GM23338 (cell line): Measurements from ENCODE around the gene MGAT5. TPM values are rescaled to one million over a fixed set of nuclear protein-coding genes. Genes with fewer than 3 reads are reported as not detected.

Source experiments
- ATAC-seq: fragments of 200-7000 bp; cut with Tn5 transposase; 3 replicates; pipeline ENCODE4 v1.9.1; 2020
- DNase-seq: peaks from one replicate; pipeline ENCODE4 v3.0.0-alpha.2; 2015; ENCODE audit warnings: low spot score
- H2AFZ ChIP-seq: fragments of 200-600 bp; sonication (generic); 2 replicates; pipeline ENCODE4 v1.8.0; 2016; ENCODE audit warnings: antibody characterized with exemption, mild to moderate bottlenecking, moderate library complexity
- H3F3A ChIP-seq: fragments of 200-600 bp; sonication (generic); replicated peaks from 2 replicates; pipeline ENCODE4 v1.8.0; 2017; ENCODE audit warnings: antibody characterized with exemption, mixed run types, low read depth
- H3K27ac ChIP-seq: fragments of 200-600 bp; sonication (generic); 2 replicates; pipeline ENCODE4 v1.6.1; 2016; ENCODE audit warnings: low read depth
- H3K27me3 ChIP-seq: fragments of 200-600 bp; sonication (generic); 2 replicates; pipeline ENCODE4 v1.8.0; 2016; ENCODE audit warnings: mild to moderate bottlenecking, mixed run types, moderate library complexity; ENCODE audit not compliant: insufficient read depth
- H3K36me3 ChIP-seq: fragments of 200-600 bp; sonication (generic); 2 replicates; pipeline ENCODE4 v1.8.0; 2016; ENCODE audit warnings: mild to moderate bottlenecking; ENCODE audit not compliant: insufficient read depth
- H3K4me1 ChIP-seq: fragments of 200-600 bp; sonication (generic); 2 replicates; pipeline ENCODE4 v1.8.0; 2016; ENCODE audit warnings: mild to moderate bottlenecking, moderate library complexity; ENCODE audit not compliant: insufficient read depth
- H3K4me2 ChIP-seq: fragments of 200-600 bp; sonication (generic); 2 replicates; pipeline ENCODE4 v1.7.1; 2017; ENCODE audit warnings: mixed run types
- H3K4me3 ChIP-seq: fragments of 200-600 bp; sonication (generic); 2 replicates; pipeline ENCODE4 v1.6.1; 2016; ENCODE audit warnings: mixed run types
- H3K79me2 ChIP-seq: fragments of 200-600 bp; sonication (generic); replicated peaks from 2 replicates; pipeline ENCODE4 v1.8.0; 2017; ENCODE audit warnings: mild to moderate bottlenecking; ENCODE audit not compliant: insufficient read depth
- H3K9me2 ChIP-seq: fragments of 200-600 bp; sonication (generic); 2 replicates; pipeline ENCODE4 v1.8.0; 2017; ENCODE audit not compliant: insufficient read depth
- H4K20me1 ChIP-seq: fragments of 200-600 bp; sonication (generic); replicated peaks from 2 replicates; pipeline ENCODE4 v1.8.0; 2017; ENCODE audit warnings: mild to moderate bottlenecking; ENCODE audit not compliant: insufficient read depth
- H3K27ac Mint-ChIP-seq: 2 replicates; pipeline ENCODE4 v1.8.0; 2020; ENCODE audit warnings: inconsistent platforms, mild to moderate bottlenecking, moderate library complexity, mixed read lengths
- H3K27me3 Mint-ChIP-seq: 3 replicates; pipeline ENCODE4 v1.8.0; 2022; ENCODE audit warnings: low read depth, mild to moderate bottlenecking, moderate library complexity, mixed read lengths, inconsistent platforms; ENCODE audit not compliant: insufficient read depth, poor library complexity
- H3K36me3 Mint-ChIP-seq: 3 replicates; pipeline ENCODE4 v1.8.0; 2021; ENCODE audit warnings: low read depth, mild to moderate bottlenecking, inconsistent platforms, moderate library complexity, mixed read lengths
- H3K4me1 Mint-ChIP-seq: 3 replicates; pipeline ENCODE4 v1.8.0; 2020; ENCODE audit warnings: mild to moderate bottlenecking, inconsistent platforms, mixed read lengths
- H3K4me3 Mint-ChIP-seq: 3 replicates; pipeline ENCODE4 v1.8.0; 2021; ENCODE audit warnings: moderate library complexity, mild to moderate bottlenecking, inconsistent platforms, mixed read lengths
- H3K9me3 Mint-ChIP-seq: 3 replicates; pipeline ENCODE4 v1.8.0; 2020; ENCODE audit warnings: moderate library complexity, mild to moderate bottlenecking, inconsistent platforms, mixed read lengths
- CREB1 ChIP-seq: fragments of 250-450 bp; sonication (Bioruptor Pico); IDR thresholded peaks from 2 replicates; pipeline ENCODE4 v1.5.0; 2020; ENCODE audit warnings: low read depth, mild to moderate bottlenecking, moderate library complexity
- EZH2 ChIP-seq: fragments of 200-600 bp; sonication (generic); IDR thresholded peaks from one replicate; pipeline ENCODE4 v1.8.0; 2017; ENCODE audit warnings: antibody characterized with exemption, mild to moderate bottlenecking, low read depth; ENCODE audit not compliant: unreplicated experiment
- EZH2phosphoT487 ChIP-seq: fragments of 200-600 bp; sonication (generic); IDR thresholded peaks from one replicate; pipeline ENCODE4 v1.8.1; 2018; ENCODE audit warnings: antibody characterized with exemption; ENCODE audit not compliant: unreplicated experiment
- JUNB ChIP-seq: IDR thresholded peaks from one replicate; pipeline ENCODE4 v1.6.1; 2016; ENCODE audit warnings: antibody characterized with exemption; ENCODE audit not compliant: unreplicated experiment
- NANOG ChIP-seq: IDR thresholded peaks from 2 replicates; pipeline ENCODE4 v1.6.1; 2016; ENCODE audit warnings: antibody characterized with exemption, borderline replicate concordance
- POLR2AphosphoS5 ChIP-seq: IDR thresholded peaks from 2 replicates; pipeline ENCODE4 v1.6.1; 2016; ENCODE audit warnings: antibody characterized with exemption, low read depth
- STAT1 ChIP-seq: IDR thresholded peaks from one replicate; pipeline ENCODE4 v1.6.1; 2016; ENCODE audit warnings: antibody characterized with exemption; ENCODE audit not compliant: unreplicated experiment
- ZNF114 ChIP-seq: fragments of 250-450 bp; sonication (Bioruptor Pico); IDR thresholded peaks from 2 replicates; pipeline ENCODE4 v1.5.0; 2020; ENCODE audit warnings: mild to moderate bottlenecking, moderate library complexity
- ZNF331 ChIP-seq: fragments of 250-450 bp; sonication (Bioruptor Pico); IDR thresholded peaks from 2 replicates; pipeline ENCODE4 v1.5.0; 2020; ENCODE audit warnings: low read depth, mild to moderate bottlenecking, moderate library complexity
- polyA plus RNA-seq: library from polyadenylated mRNA; unstranded; fragments of >200 nt; fragmentation: Nextera tagmentation; extraction: Ambion mirVana; gene quantifications from 2 replicates; pipeline ENCODE4 v1.2.1, GENCODE V29; 2016
- total RNA-seq: library from RNA; depleted of rRNA; stranded (reverse); fragments of >200 nt; shearing (Covaris generic); gene quantifications from 2 replicates; pipeline ENCODE4 v1.2.3, GENCODE V29; 2014
- TF ChIP-seq, protein P1 (sequence below), 2 experiments: fragments of 200-600 bp in 1 of 2; sonication (generic) in 1 of 2; conservative IDR thresholded peaks; 2 replicates each; pipeline versions ENCODE4 v1.5.1 to v1.6.1; 2016 to 2017; ENCODE audit warnings: antibody characterized with exemption in 2 of 2, low read depth in 2 of 2, mild to moderate bottlenecking in 2 of 2, moderate library complexity in 1 of 2
- TF ChIP-seq, protein P2 (sequence below): fragments of 250-450 bp; sonication (Bioruptor Pico); IDR thresholded peaks from 2 replicates; pipeline ENCODE4 v1.5.0; 2020; ENCODE audit warnings: mild to moderate bottlenecking, moderate library complexity
- TF ChIP-seq, protein P3 (sequence below): IDR thresholded peaks from one replicate; pipeline ENCODE4 v1.6.1; 2018; ENCODE audit warnings: antibody characterized with exemption; ENCODE audit not compliant: unreplicated experiment
- TF ChIP-seq, protein P4 (sequence below): IDR thresholded peaks from 2 replicates; pipeline ENCODE4 v1.6.1; 2016; ENCODE audit warnings: antibody characterized with exemption

The MGAT5 gene
- total and polyA plus RNA-seq, 2 experiments from 2014 or later: 4.6 to 27.6 TPM

DNA sequence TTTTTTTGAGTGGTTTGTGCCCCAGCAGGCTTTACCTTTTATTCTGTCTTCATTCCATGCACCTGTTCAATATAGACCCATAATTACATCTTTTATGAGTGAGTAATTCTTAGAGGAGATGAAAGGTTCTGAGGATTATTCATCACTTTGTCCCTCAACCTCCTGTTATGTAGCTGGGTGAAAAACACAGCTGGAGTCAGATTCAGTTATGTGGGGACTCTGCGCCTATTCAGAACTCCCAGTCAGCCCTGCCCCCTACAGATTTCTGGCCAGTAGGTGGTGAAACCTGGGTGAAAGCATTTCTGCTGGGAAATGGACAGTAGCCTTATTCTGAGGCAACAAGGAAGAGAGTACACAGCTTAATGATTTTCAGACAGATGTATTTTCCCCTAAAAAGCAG lies 107.8 kb downstream of the MGAT5 start:
- peaks cover 15% of the 10 kb centered on the region; the same call in 2 of the 3 replicates for H3K4me1 Mint-ChIP-seq
- TF ChIP-seq EZH2 (no peak), JUNB (no peak), ZNF331 (no peak), POLR2AphosphoS5 (no peak), CREB1 (no peak), EZH2phosphoT487 (no peak), STAT1 (no peak), ZNF114 (CRISPR knock-in tag) (no peak), NANOG (no peak)
- TF ChIP-seq, protein P1, sequence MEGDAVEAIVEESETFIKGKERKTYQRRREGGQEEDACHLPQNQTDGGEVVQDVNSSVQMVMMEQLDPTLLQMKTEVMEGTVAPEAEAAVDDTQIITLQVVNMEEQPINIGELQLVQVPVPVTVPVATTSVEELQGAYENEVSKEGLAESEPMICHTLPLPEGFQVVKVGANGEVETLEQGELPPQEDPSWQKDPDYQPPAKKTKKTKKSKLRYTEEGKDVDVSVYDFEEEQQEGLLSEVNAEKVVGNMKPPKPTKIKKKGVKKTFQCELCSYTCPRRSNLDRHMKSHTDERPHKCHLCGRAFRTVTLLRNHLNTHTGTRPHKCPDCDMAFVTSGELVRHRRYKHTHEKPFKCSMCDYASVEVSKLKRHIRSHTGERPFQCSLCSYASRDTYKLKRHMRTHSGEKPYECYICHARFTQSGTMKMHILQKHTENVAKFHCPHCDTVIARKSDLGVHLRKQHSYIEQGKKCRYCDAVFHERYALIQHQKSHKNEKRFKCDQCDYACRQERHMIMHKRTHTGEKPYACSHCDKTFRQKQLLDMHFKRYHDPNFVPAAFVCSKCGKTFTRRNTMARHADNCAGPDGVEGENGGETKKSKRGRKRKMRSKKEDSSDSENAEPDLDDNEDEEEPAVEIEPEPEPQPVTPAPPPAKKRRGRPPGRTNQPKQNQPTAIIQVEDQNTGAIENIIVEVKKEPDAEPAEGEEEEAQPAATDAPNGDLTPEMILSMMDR (conservative IDR thresholded peaks at IDR 0.05; ENCODE audit: low read depth in 2 of 2): no peak
- TF ChIP-seq, protein P2, sequence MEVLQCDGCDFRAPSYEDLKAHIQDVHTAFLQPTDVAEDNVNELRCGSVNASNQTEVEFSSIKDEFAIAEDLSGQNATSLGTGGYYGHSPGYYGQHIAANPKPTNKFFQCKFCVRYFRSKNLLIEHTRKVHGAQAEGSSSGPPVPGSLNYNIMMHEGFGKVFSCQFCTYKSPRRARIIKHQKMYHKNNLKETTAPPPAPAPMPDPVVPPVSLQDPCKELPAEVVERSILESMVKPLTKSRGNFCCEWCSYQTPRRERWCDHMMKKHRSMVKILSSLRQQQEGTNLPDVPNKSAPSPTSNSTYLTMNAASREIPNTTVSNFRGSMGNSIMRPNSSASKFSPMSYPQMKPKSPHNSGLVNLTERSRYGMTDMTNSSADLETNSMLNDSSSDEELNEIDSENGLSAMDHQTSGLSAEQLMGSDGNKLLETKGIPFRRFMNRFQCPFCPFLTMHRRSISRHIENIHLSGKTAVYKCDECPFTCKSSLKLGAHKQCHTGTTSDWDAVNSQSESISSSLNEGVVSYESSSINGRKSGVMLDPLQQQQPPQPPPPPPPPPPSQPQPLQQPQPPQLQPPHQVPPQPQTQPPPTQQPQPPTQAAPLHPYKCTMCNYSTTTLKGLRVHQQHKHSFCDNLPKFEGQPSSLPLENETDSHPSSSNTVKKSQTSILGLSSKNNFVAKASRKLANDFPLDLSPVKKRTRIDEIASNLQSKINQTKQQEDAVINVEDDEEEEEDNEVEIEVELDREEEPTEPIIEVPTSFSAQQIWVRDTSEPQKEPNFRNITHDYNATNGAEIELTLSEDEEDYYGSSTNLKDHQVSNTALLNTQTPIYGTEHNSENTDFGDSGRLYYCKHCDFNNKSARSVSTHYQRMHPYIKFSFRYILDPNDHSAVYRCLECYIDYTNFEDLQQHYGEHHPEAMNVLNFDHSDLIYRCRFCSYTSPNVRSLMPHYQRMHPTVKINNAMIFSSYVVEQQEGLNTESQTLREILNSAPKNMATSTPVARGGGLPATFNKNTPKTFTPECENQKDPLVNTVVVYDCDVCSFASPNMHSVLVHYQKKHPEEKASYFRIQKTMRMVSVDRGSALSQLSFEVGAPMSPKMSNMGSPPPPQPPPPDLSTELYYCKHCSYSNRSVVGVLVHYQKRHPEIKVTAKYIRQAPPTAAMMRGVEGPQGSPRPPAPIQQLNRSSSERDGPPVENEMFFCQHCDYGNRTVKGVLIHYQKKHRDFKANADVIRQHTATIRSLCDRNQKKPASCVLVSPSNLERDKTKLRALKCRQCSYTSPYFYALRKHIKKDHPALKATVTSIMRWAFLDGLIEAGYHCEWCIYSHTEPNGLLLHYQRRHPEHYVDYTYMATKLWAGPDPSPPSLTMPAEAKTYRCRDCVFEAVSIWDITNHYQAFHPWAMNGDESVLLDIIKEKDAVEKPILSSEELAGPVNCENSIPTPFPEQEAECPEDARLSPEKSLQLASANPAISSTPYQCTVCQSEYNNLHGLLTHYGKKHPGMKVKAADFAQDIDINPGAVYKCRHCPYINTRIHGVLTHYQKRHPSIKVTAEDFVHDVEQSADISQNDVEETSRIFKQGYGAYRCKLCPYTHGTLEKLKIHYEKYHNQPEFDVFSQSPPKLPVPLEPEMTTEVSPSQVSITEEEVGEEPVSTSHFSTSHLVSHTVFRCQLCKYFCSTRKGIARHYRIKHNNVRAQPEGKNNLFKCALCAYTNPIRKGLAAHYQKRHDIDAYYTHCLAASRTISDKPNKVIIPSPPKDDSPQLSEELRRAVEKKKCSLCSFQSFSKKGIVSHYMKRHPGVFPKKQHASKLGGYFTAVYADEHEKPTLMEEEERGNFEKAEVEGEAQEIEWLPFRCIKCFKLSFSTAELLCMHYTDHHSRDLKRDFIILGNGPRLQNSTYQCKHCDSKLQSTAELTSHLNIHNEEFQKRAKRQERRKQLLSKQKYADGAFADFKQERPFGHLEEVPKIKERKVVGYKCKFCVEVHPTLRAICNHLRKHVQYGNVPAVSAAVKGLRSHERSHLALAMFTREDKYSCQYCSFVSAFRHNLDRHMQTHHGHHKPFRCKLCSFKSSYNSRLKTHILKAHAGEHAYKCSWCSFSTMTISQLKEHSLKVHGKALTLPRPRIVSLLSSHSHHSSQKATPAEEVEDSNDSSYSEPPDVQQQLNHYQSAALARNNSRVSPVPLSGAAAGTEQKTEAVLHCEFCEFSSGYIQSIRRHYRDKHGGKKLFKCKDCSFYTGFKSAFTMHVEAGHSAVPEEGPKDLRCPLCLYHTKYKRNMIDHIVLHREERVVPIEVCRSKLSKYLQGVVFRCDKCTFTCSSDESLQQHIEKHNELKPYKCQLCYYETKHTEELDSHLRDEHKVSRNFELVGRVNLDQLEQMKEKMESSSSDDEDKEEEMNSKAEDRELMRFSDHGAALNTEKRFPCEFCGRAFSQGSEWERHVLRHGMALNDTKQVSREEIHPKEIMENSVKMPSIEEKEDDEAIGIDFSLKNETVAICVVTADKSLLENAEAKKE (CRISPR knock-in tag): no peak
- TF ChIP-seq, protein P3, sequence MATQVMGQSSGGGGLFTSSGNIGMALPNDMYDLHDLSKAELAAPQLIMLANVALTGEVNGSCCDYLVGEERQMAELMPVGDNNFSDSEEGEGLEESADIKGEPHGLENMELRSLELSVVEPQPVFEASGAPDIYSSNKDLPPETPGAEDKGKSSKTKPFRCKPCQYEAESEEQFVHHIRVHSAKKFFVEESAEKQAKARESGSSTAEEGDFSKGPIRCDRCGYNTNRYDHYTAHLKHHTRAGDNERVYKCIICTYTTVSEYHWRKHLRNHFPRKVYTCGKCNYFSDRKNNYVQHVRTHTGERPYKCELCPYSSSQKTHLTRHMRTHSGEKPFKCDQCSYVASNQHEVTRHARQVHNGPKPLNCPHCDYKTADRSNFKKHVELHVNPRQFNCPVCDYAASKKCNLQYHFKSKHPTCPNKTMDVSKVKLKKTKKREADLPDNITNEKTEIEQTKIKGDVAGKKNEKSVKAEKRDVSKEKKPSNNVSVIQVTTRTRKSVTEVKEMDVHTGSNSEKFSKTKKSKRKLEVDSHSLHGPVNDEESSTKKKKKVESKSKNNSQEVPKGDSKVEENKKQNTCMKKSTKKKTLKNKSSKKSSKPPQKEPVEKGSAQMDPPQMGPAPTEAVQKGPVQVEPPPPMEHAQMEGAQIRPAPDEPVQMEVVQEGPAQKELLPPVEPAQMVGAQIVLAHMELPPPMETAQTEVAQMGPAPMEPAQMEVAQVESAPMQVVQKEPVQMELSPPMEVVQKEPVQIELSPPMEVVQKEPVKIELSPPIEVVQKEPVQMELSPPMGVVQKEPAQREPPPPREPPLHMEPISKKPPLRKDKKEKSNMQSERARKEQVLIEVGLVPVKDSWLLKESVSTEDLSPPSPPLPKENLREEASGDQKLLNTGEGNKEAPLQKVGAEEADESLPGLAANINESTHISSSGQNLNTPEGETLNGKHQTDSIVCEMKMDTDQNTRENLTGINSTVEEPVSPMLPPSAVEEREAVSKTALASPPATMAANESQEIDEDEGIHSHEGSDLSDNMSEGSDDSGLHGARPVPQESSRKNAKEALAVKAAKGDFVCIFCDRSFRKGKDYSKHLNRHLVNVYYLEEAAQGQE: no peak
- TF ChIP-seq, protein P4, sequence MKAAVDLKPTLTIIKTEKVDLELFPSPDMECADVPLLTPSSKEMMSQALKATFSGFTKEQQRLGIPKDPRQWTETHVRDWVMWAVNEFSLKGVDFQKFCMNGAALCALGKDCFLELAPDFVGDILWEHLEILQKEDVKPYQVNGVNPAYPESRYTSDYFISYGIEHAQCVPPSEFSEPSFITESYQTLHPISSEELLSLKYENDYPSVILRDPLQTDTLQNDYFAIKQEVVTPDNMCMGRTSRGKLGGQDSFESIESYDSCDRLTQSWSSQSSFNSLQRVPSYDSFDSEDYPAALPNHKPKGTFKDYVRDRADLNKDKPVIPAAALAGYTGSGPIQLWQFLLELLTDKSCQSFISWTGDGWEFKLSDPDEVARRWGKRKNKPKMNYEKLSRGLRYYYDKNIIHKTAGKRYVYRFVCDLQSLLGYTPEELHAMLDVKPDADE: no peak
- no peak overlapping the region for H3K4me3 ChIP-seq
- H3F3A ChIP-seq: no peaks in the 10 kb centered on the region
- H3K27ac ChIP-seq: no peak overlapping the region
- H3K79me2 ChIP-seq: no peaks in the 10 kb centered on the region
- H4K20me1 ChIP-seq: peaks cover 2% of the 10 kb centered on the region; the same call in 1 of the 2 replicates
- no peaks in the 10 kb centered on the region for H3K36me3 ChIP-seq
- H3K4me2 ChIP-seq: no peak overlapping the region
- ATAC-seq (peak; percentile 26; the same call in 1 of the 3 replicates), DNase-seq (no peak)
- H3K9me3 Mint-ChIP-seq: no peaks in the 10 kb centered on the region
- no peaks in the 10 kb centered on the region for H3K9me2 ChIP-seq
- no peaks in the 10 kb centered on the region for H3K36me3 Mint-ChIP-seq
- no peak overlapping the region for H3K4me3 Mint-ChIP-seq
- H3K27me3 Mint-ChIP-seq: peaks cover 5% of the 10 kb centered on the region
- H3K27ac Mint-ChIP-seq: no peak overlapping the region
- no peak overlapping the region for H2AFZ ChIP-seq
- no peaks in the 10 kb centered on the region for H3K4me1 ChIP-seq
- no peaks in the 10 kb centered on the region for H3K27me3 ChIP-seq
